OCI-LY1 (cell line): Measurements from ENCODE around the gene PRKCZ.

ENCODE experiments used
- H2AFZ ChIP-seq: fragments of 200-600 bp; sonication (generic), shearing (Covaris generic); 2 replicates; pipeline ENCODE4 v1.6.0; 2014; ENCODE audit warnings: antibody characterized with exemption, mild to moderate bottlenecking, low read length
- H3F3A ChIP-seq: fragments of 200-600 bp; sonication (generic), shearing (Covaris generic); 2 replicates; pipeline ENCODE4 v1.6.0; 2014; ENCODE audit warnings: mild to moderate bottlenecking, antibody characterized with exemption, low read length, moderate library complexity; ENCODE audit not compliant: insufficient read depth
- H3K27ac ChIP-seq: fragments of 200-600 bp; sonication (generic); 2 replicates; pipeline ENCODE4 v1.5.1; 2014; ENCODE audit warnings: low read length, mixed run types, mild to moderate bottlenecking, low read depth; ENCODE audit not compliant: poor library complexity, severe bottlenecking
- H3K27me3 ChIP-seq: fragments of 200-600 bp; sonication (generic); 2 replicates; pipeline ENCODE4 v1.6.0; 2014; ENCODE audit warnings: antibody characterized with exemption, mild to moderate bottlenecking, low read length, moderate library complexity; ENCODE audit not compliant: insufficient read depth
- H3K36me3 ChIP-seq: fragments of 200-600 bp; sonication (generic); 2 replicates; pipeline ENCODE4 v1.6.1; 2014; ENCODE audit warnings: mild to moderate bottlenecking, antibody characterized with exemption, low read length, moderate library complexity, mixed read lengths; ENCODE audit not compliant: insufficient read depth
- H3K4me1 ChIP-seq: fragments of 200-600 bp; sonication (generic); 2 replicates; pipeline ENCODE4 v1.5.1; 2014; ENCODE audit warnings: mild to moderate bottlenecking, low read length, moderate library complexity; ENCODE audit not compliant: insufficient read depth, severe bottlenecking
- H3K4me2 ChIP-seq: fragments of 200-600 bp; sonication (generic), shearing (Covaris generic); 2 replicates; pipeline ENCODE4 v1.6.1; 2014; ENCODE audit warnings: low read length
- H3K4me3 ChIP-seq: fragments of 200-600 bp; sonication (generic); 2 replicates; pipeline ENCODE4 v1.5.1; 2014; ENCODE audit warnings: low read length, low read depth, mild to moderate bottlenecking, mixed read lengths; ENCODE audit not compliant: poor library complexity, severe bottlenecking
- H3K79me2 ChIP-seq: fragments of 200-600 bp; shearing (Covaris generic); 2 replicates; pipeline ENCODE4 v1.6.1; 2016; ENCODE audit warnings: mixed run types, low read length, mixed read lengths; ENCODE audit not compliant: insufficient read depth
- H3K9ac ChIP-seq: fragments of 200-600 bp; sonication (generic), shearing (Covaris generic); 2 replicates; pipeline ENCODE4 v1.6.1; 2014; ENCODE audit warnings: mild to moderate bottlenecking, low read length, mixed read lengths
- H3K9me2 ChIP-seq: fragments of 200-600 bp; sonication (generic), shearing (Covaris generic); 2 replicates; pipeline ENCODE4 v1.6.1; 2014; ENCODE audit warnings: low read depth, mild to moderate bottlenecking, low read length, mixed read lengths
- H3K9me3 ChIP-seq: fragments of 200-600 bp; shearing (Covaris generic); 2 replicates; pipeline ENCODE4 v1.6.1; 2014; ENCODE audit warnings: low read length, mixed read lengths
- H4K20me1 ChIP-seq: fragments of 200-600 bp; sonication (generic), shearing (Covaris generic); 2 replicates; pipeline ENCODE4 v1.6.0; 2016; ENCODE audit warnings: mild to moderate bottlenecking, low read length; ENCODE audit not compliant: insufficient read depth
- CTCF ChIP-seq: fragments of 200-600 bp; sonication (generic), shearing (Covaris generic); IDR thresholded peaks from 2 replicates; pipeline ENCODE4 v1.5.1; 2017; ENCODE audit warnings: mild to moderate bottlenecking, antibody characterized with exemption, low read length, moderate library complexity, mixed read lengths
- EZH2 ChIP-seq: fragments of 200-600 bp; sonication (generic), shearing (Covaris generic); IDR thresholded peaks from 2 replicates; pipeline ENCODE4 v1.8.0; 2017; ENCODE audit warnings: borderline replicate concordance, mixed run types, mild to moderate bottlenecking, antibody characterized with exemption, low read length, moderate library complexity, mixed read lengths

Gene PRKCZ

GRCh38 chr1:2216767-2217058, 166.5 kb downstream of the PRKCZ start:
- Histone ChIP-seq H3K4me3 (no peak overlapping the region), H3K27ac (no peak overlapping the region), H3K4me2 (no peak overlapping the region), H3K9me2 (no peaks in the 10 kb centered on the region), H3K4me1 (no peaks in the 10 kb centered on the region), H2AFZ (no peak overlapping the region), H3K79me2 (no peaks in the 10 kb centered on the region), H3K9ac (no peak overlapping the region), H4K20me1 (no peaks in the 10 kb centered on the region), H3F3A (no peaks in the 10 kb centered on the region), H3K9me3 (no peaks in the 10 kb centered on the region), H3K27me3 (no peaks in the 10 kb centered on the region; the same call in 1 of the 2 replicates), H3K36me3 (no peaks in the 10 kb centered on the region)
- TF ChIP-seq EZH2 (no peak), CTCF (no peak)

GRCh38 chr1:2221271-2221670, 171.1 kb downstream of the PRKCZ start:
- Histone ChIP-seq H3F3A (no peaks in the 10 kb centered on the region), H2AFZ (no peak overlapping the region), H3K27me3 (0 out of 2 replicates have a peak, but pooled peaks cover 4% of the 10 kb centered on the region), H4K20me1 (no peaks in the 10 kb centered on the region), H3K79me2 (no peaks in the 10 kb centered on the region), H3K9me2 (no peaks in the 10 kb centered on the region), H3K36me3 (no peaks in the 10 kb centered on the region), H3K27ac (no peak overlapping the region), H3K4me1 (no peaks in the 10 kb centered on the region), H3K4me3 (no peak overlapping the region), H3K4me2 (no peak overlapping the region), H3K9me3 (no peaks in the 10 kb centered on the region), H3K9ac (no peak overlapping the region)
- TF ChIP-seq CTCF (no peak), EZH2 (no peak)

GRCh38 chr1:2224170-2224584, 174.0 kb downstream of the PRKCZ start:
- Histone ChIP-seq H3K4me2 (no peak overlapping the region), H3K79me2 (no peaks in the 10 kb centered on the region), H3K27ac (no peak overlapping the region), H3K9me2 (no peaks in the 10 kb centered on the region), H3K4me1 (peaks cover 4% of the 10 kb centered on the region), H3K27me3 (peaks cover 10% of the 10 kb centered on the region; the same call in 1 of the 2 replicates), H4K20me1 (no peaks in the 10 kb centered on the region), H3K36me3 (no peaks in the 10 kb centered on the region), H2AFZ (no peak overlapping the region), H3F3A (no peaks in the 10 kb centered on the region), H3K9ac (no peak overlapping the region), H3K9me3 (no peaks in the 10 kb centered on the region), H3K4me3 (no peak overlapping the region)
- TF ChIP-seq CTCF = no peak
- no peak for TF ChIP-seq EZH2
